GM21786 (cell line): Measurements from ENCODE around the gene GYPC.
"Not testable (repeated sequence)": the region's sequence is repeated elsewhere in the genome, so short reads cannot be mapped to it uniquely, and the experiment has no call there.

Experiments used
- ATAC-seq: cut with Tn5 transposase; IDR thresholded peaks from one replicate; pipeline ENCODE4 v1.9.1; 2021; ENCODE audit not compliant: unreplicated experiment

Gene GYPC

GRCh38 chr2:126648345-126648786, 7.6 kb upstream of the GYPC start:
- ATAC-seq = not testable (repeated sequence)

GRCh38 chr2:126649101-126649500, 6.9 kb upstream of the GYPC start:
- no peak for ATAC-seq

- ATAC-seq = no peak
Observed at GRCh38 chr2:126650994-126651393, 5.0 kb upstream of the GYPC start.

GRCh38 chr2:126652323-126652891, 3.6 kb upstream of the GYPC start:
- no peak for ATAC-seq

DNA sequence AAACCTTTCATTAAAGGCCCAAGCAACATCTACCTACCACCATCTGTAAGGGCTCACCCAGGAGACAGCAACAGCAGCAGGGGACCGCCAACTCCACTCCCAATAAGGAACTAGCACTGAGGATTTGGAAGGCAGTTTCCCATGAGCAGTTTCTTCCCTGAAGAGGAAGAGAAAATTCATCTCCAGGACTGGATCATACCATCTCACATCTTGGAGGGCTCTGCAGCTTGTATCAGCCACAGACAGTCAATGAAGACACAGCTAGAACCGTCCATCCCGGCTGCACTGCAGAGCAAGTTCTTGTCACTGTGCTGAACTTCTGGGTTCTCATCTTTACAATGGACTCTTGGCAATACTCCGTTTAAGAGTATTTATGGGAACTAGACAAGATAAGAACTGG, 2.8 kb upstream of the GYPC start:
- no peak for ATAC-seq

GRCh38 chr2:126653761-126654160, 2.2 kb upstream of the GYPC start:
- ATAC-seq = no peak

DNA sequence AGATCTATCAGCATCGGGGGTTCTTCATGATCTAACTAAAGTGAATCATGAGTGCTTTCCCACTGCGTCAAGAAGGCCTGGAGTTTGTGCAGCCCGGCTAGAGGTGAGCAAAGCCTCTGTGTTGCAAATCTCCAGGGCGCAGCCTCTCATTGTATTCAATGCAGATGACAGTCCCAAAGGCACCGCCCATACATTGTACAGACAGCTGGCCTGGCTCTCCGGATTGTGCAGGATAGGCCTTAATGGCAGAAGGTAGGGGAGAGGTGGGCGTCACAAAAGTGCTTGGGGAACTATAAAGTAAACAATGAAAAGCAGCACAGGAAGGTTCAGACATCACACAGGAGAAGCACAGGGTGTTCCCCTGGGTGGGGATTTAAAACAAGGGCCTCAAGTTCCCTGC, 907 bp upstream of the GYPC start:
- no peak for ATAC-seq

- peak; percentile 9 for ATAC-seq
Observed at GRCh38 chr2:126656431-126657147, 631 bp downstream of the GYPC start.

- ATAC-seq = peak; percentile 15
Observed at GRCh38 chr2:126657148-126657635, 1.2 kb downstream of the GYPC start.

DNA sequence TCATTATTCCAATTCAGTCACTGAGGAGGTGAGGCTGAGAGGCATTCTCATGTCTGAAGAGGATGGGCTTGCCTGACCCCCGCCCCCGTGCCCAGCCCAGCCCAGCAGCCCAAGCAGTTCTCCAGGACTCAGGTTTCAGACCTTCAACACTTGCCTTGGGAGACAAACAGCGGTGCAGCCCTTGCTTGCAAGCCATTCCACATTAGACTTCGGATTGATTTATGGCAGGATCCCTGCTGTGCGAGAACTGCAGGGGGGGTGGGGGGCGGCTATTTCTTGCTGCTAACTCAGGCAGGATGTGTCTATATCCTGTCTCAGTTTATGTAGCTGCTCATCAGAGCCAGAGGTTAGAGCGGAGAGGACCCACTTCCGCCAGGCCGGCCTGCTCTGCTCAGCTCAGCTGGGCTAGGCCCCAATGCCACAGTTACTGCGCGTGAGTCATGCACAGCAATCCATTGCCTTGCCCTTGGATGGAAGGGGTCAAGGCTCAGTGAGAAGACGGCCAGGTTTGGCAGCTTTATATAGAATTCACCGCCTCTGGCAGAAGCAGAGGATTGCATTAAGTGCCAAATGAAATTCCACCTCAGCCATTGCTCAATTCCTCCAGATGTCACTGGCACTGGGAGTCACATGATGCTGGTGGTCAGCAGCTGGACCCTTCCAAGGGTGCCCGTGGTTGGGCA, 1.8 kb downstream of the GYPC start:
- peak; percentile 60 for ATAC-seq

DNA sequence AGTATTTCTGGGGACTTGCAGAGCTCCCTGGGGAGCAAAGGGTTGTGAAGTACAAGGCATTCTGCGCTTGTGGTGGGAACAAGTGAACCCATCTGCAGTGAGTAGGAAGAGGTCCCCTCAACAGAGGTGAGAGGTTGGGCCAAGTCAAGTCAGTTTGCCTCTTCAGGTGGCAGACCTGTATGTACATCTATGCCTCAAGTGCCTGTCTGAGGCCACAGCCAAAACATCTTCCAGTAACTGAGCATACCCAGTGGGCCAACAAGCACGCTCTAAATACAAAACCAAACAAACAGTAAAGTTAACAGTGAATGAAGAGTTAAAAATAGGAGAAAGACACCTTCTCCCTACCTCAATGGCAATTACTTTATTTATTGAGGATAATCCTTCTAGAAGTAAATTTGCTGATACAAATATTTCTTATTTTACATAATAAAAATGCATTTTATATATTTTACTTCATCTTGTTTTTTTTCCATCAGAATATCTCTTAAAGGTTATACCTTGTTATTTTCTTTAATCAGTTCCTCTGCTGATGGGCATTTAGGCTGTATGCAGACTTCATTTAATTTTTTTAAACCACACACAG, 2.5 kb downstream of the GYPC start:
- peak; percentile 8 for ATAC-seq

GRCh38 chr2:126658905-126659561, 3.1 kb downstream of the GYPC start:
- peak; percentile 45 for ATAC-seq

GRCh38 chr2:126659562-126660467, 3.9 kb downstream of the GYPC start:
- no peak for ATAC-seq

DNA sequence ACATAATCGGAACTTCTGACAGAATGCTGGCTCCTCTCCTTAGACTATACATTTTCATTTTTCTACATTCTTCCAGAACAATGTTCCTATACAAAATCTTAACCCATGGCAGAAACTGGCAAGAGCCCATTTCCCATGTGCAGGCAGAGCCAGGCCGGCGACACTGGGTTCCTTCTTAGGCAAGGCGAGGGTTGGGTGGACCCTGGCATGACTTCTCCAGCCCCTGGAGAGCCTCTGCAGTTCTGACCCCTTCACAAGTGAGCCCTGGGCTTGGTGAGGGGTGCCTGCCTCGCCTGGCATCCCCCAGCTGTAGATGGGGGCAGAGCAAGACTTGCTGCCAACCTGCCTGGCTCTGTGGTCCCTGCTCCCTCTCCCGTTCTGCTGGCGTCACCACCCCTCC, 5.0 kb downstream of the GYPC start:
- no peak for ATAC-seq

- ATAC-seq = no peak
Observed at GRCh38 chr2:126661702-126662500, 5.9 kb downstream of the GYPC start.

- ATAC-seq = no peak
Observed at GRCh38 chr2:126662621-126663020, 6.7 kb downstream of the GYPC start.

DNA sequence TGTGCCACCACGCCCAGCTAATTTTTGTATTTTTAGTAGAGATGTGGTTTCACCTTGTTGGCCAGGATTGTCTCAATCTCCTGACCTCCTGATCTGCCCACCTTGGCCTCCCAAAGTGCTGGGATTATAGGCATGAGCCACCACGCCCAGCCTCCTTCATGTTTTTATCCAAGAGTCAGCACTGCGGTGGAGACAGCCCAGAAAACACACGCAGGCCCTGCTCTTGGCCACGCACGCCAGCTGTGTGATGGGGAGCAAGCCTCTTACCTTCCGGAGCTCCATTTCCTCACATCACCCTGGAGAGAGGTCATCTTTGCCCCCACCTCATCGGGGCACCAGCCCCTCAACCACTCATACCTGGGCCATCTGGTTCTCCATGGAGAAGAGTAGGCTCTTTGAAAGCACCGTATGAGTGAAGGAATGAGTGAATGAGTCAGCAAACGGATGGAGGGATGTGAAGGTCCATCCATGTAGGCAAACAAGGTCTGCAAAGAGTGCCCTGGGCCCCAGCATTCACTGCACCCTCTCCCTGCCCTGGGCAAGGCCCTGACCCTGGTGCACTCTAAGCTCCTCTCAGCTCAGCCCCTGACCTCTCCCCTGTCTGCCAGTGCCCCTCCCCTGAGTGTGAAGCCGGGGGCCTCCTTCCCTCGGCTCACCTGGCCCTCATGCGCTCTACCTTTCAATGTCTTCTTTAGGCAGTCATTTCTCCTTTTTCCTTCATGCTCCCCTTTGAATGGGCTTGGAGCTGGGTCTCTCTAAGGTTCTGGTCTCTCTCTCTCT, 7.4 kb downstream of the GYPC start:
- ATAC-seq = no peak

- ATAC-seq = peak; percentile 83
Observed at GRCh38 chr2:126664234-126664633, 8.3 kb downstream of the GYPC start.

- ATAC-seq = peak; percentile 30
Observed at GRCh38 chr2:126664639-126665038, 8.7 kb downstream of the GYPC start.
